AG09319 (cell line): ENCODE data around the gene ZFX.

Source experiments
- DNase-seq: peaks from one replicate; pipeline ENCODE4 v3.0.0-alpha.2; 2010; ENCODE audit warnings: low read depth; ENCODE audit errors: extremely low read depth
- TF ChIP-seq, protein P1 (sequence below): IDR thresholded peaks from 2 replicates; pipeline ENCODE4 v1.5.1; 2011; ENCODE audit warnings: low read depth, mild to moderate bottlenecking, inconsistent platforms, low read length, moderate library complexity

The ZFX gene

DNA sequence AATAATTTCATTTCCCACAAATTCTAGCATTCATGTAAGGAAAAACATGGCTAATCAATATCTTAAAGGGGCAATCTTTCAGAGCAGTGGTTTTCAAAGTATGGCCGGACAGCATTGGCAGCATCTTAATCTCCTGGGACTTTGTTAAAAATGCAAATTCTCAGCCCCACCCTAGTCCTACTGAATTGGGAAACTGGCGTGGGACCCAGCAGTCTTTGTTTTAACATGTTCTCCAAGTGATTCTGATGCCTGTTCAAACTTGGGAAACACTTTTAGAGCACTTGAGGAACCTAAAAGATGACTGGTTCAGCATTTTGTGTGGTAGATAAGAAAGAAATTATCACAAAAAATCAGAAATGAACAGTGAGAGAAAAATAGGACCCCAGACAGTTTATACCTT, 65.7 kb downstream of the ZFX start:
- TF ChIP-seq, protein P1, sequence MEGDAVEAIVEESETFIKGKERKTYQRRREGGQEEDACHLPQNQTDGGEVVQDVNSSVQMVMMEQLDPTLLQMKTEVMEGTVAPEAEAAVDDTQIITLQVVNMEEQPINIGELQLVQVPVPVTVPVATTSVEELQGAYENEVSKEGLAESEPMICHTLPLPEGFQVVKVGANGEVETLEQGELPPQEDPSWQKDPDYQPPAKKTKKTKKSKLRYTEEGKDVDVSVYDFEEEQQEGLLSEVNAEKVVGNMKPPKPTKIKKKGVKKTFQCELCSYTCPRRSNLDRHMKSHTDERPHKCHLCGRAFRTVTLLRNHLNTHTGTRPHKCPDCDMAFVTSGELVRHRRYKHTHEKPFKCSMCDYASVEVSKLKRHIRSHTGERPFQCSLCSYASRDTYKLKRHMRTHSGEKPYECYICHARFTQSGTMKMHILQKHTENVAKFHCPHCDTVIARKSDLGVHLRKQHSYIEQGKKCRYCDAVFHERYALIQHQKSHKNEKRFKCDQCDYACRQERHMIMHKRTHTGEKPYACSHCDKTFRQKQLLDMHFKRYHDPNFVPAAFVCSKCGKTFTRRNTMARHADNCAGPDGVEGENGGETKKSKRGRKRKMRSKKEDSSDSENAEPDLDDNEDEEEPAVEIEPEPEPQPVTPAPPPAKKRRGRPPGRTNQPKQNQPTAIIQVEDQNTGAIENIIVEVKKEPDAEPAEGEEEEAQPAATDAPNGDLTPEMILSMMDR, result no peak
- no peak for DNase-seq

DNA sequence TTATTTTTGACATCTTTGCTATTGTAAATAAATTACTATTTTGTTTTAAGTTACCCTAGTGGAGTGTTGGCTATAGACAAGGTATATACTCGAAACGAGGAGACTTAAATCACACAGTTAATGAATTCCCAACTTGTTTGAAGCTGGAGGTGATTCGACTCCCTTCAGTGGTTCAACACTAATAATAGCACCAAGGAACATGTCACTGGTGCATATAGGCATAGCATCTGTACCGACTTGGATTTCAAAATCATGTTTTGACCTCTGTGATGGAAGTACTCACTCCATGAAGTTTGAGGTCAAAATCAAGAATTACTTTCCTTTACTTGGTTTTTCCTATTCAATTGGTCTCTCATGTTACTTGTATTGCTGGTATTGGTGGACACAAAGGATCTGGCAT, 66.5 kb downstream of the ZFX start:
- TF ChIP-seq, protein P1, result no peak
- DNase-seq, result no peak

DNA sequence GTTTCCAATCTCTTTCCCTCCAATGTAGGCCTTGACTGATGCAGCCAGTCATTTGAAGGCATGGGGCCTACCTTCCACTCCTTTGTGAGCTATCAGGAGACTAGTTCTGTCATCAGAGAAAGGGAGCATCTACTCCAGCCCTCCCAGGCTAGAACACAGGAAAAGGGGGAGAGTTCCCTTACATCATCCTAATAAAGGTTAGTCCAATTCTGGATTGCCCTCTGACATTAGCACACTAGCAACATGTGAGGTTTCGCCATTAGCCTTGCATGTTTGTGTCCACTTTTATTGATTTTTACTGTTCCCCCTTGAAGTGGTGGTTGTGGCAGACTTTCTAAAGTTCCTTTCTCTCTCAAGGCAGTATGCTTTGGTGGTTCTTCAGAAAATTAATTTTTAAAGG, 67.3 kb downstream of the ZFX start:
- TF ChIP-seq, protein P1, result no peak
- DNase-seq, result no peak

DNA sequence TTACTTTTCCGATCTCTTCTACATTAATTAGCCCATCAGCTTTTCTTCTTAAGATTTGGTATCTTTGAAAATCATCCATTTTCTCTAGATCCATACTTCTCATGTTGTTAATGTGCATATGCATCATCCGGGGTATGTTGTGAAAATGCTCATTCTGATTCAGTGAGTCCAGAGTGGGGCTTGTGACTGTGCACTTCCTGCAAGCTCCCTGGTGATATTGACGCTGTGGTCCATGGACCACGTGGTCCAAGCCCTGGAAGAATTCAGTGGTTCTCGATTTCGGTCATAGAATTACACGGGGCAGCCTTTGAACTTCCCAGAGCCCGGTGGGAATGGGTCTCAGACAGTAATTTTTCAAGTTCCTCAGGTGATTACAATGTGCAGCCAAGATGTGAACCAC, 69.8 kb downstream of the ZFX start:
- DNase-seq, result no peak
- TF ChIP-seq, protein P1, result no peak

DNA sequence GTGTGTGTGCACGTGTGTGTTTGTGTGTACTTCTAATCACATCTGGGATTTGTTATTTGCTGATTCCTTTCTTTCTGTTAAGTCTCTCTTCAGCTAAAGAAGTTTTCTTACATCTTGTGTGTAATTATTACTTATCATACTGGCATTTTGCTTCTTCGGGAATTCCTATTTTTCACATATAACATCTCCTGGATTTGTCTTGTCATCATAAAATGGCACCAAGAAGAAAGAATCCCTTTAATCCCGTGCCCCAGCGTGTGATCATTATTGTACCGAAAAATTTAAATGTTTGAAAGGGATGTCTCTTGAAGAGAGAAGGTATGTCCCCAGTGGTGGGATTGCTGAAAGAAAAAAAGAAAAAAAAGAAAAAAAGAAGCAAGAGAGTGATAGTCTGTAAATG, 72.3 kb downstream of the ZFX start:
- DNase-seq, result no peak
- TF ChIP-seq, protein P1, result no peak

DNA sequence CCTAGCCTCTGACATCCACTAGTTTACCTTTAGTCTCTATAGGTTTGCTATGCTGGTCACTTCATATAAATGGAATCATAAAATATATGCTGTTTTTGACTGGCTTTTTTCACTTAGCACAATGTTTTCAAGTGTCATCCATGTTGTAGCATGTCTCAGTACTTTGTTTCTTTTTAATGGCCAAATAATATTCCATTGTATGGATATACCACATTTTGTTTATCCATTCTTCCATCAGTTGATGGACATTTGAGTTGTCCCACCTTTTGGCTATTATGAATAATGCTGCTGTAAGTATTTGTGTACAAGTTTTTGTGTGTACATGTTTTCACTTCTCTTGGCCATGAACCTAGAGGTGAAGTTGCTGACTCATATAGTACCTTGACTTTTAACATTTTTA, 75.7 kb downstream of the ZFX start:
- TF ChIP-seq, protein P1, result no peak
- DNase-seq, result no peak

DNA sequence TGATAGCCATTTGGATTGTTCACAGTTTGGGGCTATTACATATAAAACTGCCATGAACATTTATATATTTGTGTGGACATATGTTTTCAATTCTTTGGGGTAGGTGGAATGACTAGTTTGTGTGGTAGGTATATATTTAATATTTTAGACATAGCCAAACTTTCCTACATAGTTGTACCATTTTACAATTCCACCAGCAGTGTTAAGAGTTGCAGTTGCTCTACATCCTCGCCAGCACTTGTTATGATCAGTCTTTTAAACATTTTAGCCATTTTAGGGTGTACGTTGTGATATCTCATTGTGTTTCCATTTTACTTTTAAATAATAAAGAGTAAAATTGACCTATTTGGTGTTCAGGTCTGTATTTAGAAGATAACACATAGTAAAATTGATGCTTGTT, 76.6 kb downstream of the ZFX start:
- no peak for DNase-seq
- TF ChIP-seq, protein P1, result no peak

DNA sequence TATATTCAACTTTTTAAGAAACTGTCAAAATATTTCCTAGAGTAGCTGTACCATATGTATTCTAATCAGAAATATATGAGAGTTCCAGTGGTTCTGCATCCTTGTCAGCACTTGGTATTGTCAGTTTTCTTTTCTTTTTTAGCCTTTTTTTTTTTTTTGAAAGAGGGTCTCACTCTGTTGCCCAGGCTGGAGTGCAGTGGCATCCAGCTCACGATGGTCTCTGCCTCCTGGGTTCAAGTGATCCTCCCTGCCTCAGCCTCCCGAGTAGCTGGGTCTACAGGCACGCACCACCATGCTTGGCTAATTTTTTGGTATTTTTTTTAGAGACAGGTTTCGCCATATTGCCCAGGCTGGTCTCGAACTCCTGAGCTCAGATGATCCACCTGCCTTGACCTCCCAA, 79.1 kb downstream of the ZFX start:
- DNase-seq, result no peak
- TF ChIP-seq, protein P1, result no peak
